PFSK-1 (cell line): ENCODE results near the gene MCTP1.

Experiments used
- POLR2AphosphoS5 ChIP-seq: IDR thresholded peaks from 2 replicates; pipeline ENCODE4 v1.6.1; 2012; ENCODE audit warnings: low read depth, mild to moderate bottlenecking, control low read depth, low read length, moderate library complexity
- TF ChIP-seq, protein P1 (sequence below), 2 experiments: IDR thresholded peaks; 2 replicates each; pipeline versions ENCODE4 v1.6.1 to v1.8.0; 2011 to 2012; ENCODE audit warnings: low read depth in 2 of 2, low read length in 2 of 2, control low read depth in 1 of 2, inconsistent platforms in 1 of 2, mild to moderate bottlenecking in 1 of 2, moderate library complexity in 1 of 2; ENCODE audit not compliant: insufficient read depth in 1 of 2

GRCh38 chr5:94682814-94683520 lies 601.9 kb downstream of the MCTP1 start:
- TF ChIP-seq POLR2AphosphoS5: no peak
- TF ChIP-seq, protein P1, sequence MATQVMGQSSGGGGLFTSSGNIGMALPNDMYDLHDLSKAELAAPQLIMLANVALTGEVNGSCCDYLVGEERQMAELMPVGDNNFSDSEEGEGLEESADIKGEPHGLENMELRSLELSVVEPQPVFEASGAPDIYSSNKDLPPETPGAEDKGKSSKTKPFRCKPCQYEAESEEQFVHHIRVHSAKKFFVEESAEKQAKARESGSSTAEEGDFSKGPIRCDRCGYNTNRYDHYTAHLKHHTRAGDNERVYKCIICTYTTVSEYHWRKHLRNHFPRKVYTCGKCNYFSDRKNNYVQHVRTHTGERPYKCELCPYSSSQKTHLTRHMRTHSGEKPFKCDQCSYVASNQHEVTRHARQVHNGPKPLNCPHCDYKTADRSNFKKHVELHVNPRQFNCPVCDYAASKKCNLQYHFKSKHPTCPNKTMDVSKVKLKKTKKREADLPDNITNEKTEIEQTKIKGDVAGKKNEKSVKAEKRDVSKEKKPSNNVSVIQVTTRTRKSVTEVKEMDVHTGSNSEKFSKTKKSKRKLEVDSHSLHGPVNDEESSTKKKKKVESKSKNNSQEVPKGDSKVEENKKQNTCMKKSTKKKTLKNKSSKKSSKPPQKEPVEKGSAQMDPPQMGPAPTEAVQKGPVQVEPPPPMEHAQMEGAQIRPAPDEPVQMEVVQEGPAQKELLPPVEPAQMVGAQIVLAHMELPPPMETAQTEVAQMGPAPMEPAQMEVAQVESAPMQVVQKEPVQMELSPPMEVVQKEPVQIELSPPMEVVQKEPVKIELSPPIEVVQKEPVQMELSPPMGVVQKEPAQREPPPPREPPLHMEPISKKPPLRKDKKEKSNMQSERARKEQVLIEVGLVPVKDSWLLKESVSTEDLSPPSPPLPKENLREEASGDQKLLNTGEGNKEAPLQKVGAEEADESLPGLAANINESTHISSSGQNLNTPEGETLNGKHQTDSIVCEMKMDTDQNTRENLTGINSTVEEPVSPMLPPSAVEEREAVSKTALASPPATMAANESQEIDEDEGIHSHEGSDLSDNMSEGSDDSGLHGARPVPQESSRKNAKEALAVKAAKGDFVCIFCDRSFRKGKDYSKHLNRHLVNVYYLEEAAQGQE (IDR thresholded peaks at IDR 0.05; ENCODE audit: insufficient read depth in 1 of 2, low read depth in 2 of 2, low read length in 2 of 2): no peak
